ENCODE results near the gene LRRC45.
A peak's percentile ranks its signal among the peaks of the same experiment; 100 is the strongest.
"Not testable (repeated sequence)": the region's sequence is repeated elsewhere in the genome, so short reads cannot be mapped to it uniquely, and the experiment has no call there.

The LRRC45 gene

DNA sequence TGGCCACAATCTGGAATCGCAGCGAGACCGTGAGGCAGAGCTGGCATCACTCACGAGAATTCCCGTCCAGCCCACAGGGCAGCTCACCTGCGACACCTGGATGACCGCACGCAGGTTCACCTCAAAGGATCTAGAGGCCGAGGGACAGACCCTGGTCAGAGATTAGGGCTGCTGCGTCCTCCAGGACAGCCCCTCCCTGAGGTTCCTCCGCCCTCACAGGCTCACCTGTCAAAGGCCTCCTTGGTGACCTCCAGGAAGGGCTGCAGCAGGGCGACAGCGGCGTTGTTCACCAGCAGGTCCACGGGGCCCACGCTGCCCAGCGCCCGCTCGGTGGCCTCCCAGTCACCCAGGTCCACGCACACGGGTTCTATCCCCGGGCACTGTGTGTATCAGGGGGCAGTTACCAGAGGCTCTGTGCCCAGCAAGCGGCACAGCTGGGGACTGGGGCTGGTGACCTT, 13.6 kb downstream of the LRRC45 start:
- DNase-seq: no peak

DNA sequence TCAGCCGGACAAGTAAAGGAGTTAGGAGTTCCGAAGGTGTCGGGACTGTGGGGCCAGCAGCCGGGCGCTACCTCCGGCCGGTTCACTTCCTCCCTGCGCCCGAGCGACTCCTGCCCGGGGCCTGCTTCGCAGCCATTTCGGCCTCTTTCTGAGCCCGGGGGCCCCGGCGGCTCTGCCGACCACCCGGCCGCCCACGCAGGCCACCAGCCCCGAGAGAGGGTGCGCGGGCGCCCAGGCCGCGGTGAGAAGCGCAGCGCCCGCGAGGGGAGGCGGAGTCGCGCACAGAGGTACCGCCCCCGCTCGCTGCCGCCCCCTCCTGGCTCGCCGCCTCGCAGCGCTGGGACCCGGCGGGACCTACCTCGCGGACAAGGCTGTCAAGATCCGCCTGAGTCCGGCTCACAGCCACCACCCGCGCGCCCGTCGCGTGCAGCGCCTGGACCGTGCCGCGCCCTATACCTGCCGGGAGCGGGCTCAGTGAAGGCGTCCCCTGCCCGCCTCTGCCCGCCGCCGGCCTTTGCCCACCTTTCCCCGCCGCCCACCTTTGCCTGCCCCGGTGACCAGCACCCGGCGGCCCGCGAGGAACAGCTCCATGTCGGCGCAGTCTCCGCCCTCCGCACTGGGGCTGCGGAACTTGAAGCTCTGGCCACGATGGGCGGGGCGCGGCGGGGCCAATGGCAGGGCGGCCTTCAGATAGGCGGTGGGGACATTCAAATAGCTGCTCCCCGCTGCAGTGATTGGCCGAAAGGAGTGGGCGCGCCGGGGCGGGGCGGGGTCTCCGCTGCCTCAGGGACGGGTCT, 14.2 kb downstream of the LRRC45 start, which contains the start of gene DCXR:
TSS of gene DCXR (minus strand) at position 606 of the 797 bp plus-strand sequence. CDS start at position 591, 15 bp downstream.
- DNase-seq: peak; percentile 90

DNA sequence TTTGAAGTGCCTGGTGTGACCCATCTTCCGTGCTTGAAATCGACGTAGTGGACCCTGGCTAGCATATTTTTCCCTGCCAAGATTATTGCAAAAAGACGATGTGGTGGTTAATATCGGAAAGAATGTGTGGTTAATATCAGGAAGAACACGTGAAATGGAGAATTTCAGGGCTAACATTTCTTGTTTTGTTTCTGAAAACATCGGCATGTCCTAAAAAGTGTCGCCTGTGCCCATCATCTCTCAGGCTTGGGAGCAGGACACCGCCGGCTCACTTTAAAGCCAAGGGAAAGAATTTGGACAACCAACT, 14.7 kb downstream of the LRRC45 start:
- DNase-seq: no peak

DNA sequence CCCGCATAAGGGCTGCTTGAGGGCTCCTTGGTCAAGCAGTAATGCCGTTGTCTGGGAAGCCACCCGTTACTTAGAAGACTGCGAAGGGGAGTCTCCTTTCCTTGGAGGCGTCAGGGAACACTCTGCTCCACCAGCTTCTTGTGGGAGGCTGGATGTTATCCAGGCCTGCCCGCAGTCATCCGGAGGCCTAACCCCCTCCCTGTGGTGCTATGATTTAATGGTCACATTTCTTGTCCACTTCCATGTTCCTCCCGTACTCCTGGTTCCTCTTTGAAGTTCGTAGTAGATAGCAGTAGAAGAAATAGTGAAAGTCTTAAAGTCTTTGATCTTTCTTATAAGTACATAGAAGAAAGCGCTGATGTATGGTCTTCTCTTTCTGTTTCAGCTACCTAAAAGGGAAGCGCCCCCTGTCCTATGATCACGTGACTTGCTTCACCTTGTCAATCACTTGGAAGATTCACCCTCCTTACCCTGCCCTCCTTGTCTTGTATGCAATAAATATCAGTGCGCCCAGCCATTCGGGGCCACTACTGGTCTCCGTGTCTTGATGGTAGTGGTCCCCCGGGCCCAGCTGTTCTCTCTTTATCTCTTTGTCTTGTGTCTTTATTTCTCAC, 15.8 kb downstream of the LRRC45 start:
- not testable (repeated sequence) for DNase-seq

DNA sequence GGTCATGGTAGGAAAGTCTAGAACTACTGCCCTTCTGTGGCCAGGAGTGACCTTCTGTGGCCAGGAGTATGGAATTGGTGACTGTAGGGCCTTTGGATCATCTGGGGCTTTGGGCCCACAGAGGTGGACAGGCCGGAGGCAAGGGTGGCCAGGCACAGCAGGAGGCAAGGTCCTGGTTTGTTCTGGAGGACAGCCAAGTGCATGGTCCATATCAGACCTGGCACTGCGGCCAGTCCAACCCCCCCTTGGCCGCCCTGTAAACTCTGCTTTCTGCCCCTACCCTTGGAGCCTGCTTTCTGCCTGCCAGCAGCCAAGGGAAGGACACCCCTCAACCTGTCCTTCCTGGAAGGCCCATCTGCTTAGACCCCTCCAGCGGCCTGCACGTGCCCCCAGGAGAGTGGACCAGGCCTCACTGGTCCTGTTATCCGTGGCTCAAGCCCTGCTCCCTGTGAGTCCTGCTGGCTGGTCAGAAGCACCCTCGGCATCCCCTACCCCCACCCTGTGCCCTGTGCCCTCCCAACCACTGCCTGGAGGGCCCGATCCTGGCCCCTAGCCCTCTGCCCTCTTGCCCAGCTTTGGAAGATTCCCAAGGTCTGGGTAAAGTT, 16.7 kb downstream of the LRRC45 start:
- no peak for DNase-seq

DNA sequence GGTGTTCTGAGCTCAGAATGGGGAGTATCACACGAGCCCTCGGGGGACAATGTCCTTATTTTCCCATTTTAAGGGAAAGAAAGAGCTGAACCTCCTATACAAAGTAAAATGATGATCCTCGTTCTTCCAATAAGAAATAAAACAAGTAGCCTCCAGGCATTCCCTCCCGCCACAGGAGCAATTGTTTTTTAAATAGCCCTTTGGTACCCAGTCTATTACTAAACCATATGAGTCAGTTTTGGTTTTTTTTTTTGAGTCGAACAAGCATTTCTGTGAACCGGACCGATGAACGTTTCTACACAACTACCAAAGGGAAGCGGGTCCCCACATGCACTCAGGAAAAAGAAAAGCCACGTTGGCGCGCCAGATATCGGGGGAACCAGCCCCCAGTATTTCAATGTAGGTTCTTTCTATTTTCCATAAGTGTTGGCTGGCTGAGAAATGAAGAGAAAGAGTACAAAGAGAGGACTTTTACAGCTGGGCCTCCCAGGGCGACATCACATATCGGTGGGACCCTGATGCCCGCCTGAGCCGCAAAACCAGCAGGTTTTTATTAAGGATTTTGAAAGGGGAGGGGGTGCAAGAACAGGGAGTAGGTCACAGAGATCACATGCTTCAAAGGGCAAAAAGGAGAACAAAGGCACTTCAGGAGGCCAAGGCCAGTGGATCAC, 18.2 kb downstream of the LRRC45 start:
- DNase-seq: no peak

DNA sequence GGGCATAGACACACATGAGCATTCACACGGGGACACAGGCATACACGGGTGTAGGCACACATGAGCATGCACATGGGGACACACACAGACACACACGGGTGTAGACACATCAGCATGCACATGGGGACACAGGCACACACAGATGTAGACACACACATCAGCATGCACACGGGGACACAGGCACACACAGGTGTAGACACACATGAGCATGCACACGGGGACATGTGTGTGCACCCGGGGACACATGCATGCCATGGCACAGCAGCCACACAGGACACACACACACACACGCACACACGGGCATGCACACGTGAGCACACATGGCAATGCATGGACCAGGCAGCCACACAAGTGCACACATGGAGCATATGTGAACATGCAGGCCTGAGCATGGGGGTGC, 19.5 kb downstream of the LRRC45 start:
- no peak for DNase-seq

DNA sequence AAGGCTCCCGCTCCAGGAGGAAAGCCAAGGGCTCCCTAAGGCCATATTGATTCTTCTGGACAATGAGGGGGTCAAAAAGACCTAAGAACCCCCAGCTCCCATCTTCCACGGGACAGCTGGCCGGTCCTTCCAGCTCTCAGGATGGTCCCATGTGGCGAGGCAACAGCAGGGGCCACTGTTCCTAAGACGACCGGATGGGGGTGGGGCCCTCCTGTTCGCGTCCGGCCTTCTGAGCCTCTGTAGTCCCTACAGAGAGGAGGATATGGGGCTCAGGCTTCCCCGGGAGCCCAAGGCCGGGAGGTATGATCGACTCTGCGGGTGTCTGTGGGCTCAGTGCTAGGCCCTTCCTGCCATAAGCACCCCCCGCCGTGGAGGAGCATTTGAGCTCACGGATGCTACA, 20.4 kb downstream of the LRRC45 start:
- no peak for DNase-seq

DNA sequence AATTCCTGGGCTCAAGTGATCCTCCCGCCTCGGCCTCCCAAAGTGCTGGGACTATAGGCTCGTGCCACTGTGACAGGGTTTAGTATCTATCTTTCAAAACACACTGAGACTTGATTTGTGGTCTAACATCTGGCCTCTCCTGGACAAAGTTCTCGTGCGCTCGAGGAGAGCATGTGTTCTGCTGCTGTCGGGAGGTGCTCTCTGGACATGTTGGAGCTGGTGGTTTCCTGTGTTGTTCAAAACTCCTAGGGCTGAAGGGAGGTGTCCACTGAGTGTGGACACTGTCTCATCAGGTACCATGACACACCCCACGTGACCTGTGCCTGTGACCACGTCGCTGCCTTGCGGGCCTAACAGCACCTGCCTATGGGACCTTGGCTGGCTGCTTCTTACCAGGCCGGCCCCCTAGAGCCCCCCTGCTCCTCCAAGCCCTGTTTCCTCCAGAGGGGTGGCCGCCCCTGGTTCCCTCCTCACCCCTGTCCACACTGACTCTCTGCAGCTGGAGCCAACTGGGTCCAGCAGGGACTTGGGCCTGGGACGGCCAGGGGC, 22.9 kb downstream of the LRRC45 start:
- DNase-seq: no peak

DNA sequence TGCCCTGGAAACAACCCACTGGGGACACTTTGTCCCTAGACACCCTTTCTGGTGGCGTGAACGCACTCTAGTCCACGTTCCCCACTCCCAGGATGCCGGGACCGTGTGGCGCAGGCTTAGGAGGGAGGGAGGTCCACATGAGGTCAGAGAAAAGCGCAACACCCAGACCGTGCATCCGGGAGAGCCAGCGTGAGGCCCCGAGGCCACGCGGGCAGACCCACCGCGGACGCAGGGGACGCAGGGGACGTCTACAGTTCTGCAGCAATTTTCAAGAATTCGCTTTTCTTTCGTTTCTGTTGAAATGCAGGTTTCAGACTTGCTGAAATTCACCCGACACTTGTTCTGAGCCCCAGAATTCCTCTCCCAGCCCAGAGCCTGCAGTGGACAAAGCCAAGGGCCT, 23.8 kb downstream of the LRRC45 start:
- no peak for DNase-seq

DNA sequence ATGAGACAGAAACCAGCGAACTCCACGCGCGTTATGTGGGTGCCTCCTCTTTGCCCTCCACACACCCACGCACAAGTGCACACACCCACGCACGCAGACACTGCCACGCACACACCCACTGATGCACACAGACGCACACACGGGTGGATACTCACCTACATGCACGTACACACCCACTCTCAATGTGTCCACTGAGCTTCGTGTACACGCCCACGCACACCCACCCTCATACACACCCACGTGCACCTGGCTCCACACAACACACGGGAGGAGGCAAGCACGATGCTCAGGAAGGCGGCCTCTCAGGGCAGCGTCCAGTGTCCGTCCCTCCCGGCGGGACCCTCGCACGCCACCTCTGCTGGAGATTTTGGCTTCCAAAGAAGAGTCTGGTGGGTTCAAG, 24.3 kb downstream of the LRRC45 start:
- no peak for DNase-seq

DNA sequence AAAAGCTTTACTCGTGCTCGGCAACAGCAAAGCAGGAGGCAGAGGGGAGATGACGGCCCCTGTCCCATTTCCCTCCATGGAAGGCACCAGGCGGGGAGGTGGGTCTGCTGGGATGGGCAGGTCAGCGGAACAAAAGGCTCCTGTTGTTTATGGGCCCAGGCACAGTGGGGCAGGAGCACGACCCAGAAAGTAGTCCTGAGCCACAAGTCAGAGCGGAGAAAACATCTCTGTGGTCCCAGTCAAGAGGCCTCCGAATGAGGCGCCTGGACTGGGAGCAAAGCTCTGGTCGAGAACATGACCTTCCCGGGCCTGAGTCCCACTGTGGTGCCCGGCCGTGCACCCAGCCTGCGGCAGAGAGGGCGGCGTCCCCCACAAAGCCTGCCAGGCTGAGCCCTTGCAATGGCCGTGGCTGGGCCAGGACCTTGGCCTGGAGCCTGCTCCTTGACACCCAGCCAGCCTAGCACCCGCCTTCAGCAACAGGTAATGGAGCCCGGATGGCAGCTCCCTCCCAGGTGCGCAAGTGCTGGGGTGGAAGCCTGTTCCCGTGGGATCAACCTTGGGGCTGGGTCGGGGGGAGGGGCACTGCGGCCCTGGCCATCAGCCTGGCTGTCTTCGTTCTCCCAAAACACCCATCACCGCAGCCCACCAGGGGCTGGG, 24.9 kb downstream of the LRRC45 start:
- no peak for DNase-seq

DNA sequence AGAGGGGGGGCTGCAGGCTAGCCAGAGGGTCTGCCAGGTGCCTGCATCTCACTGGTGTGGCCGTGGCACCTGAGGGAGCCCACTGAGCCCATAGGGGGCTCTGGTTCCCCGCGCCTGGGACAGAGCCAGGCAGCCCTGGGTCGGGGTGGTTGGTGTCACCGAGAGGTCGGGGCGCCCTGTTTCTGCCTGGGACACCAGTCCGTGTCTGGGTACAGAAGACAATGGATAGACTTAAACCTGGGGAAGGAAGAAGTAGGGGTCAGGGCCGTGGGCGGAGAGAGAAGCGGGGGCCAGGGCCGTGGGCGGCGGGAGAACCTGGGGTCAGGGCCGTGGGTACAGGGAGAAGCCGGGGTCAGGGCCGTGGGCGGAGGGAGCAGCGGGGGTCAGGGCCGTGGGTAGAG, 25.5 kb downstream of the LRRC45 start:
- DNase-seq: no peak

DNA sequence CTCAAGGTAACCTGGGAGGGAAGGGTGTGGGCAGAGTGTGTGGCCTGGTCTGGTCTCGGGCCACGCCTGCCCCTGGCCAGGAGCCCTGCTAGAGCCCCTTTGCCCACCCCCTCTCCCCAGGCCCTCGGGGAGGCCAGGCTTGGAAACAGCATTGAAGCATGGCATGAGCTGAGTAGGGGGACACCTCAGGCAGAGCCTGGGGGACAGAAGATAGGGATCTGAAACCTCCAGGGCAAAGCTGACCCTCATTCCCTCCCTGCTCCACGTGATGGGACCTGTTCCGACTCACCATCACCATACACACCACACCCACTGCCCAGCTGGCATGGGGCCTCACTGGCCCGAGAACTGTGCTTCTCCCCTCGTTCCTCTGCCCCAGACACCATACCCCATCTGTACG, 26.0 kb downstream of the LRRC45 start:
- no peak for DNase-seq

DNA sequence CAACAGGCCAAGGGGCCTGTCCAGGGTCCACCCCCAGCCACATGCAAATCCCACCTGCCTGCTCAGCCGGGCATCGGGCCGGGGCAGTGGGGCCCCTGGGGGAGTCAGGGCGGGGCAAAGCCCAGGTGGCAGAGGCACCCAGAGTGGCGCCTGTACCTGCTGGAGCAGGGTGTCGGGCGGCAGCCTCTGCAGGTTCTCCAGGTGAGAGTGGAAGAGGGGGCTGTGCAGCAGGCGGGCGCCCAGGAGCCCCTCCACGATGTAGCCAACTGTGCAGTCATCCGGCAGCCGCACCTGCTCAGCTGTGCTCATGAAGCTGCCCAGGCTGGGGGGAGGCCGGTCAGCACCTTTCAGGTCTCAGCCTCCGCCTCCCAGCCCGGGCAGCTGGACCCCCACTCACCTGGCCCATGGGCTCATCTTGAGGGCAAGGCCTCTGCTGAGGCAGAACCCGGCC, 26.4 kb downstream of the LRRC45 start:
- DNase-seq: no peak

DNA sequence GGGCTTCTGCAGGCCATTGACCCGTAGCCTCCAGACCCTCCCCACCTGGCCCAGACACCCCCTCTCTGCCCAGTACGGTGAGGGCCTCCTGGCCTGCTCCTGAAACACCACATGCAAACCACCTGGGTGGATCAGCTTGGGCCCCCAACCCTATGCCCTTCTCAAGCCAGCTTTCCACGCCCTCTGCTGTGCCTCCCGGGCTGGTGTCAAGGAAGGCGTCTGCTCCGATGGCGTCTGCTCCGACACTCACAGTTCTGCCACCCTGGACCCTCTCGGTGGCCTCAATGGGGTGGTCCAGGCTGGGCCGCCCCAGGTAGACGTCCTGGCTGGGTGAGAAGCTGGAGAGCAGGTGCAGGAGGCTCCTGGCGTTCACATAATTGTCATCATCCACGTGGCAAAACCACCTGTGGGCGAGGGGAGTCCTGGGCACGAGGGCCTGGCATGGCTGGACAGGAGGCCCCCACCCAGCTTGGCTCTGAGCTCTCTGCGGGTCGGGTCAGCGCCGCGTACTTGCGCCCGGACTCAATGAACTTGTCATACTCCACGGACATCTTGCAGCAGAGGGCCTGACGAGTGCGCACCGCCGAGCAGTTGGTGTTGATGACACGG, 27.2 kb downstream of the LRRC45 start:
- DNase-seq: no peak

DNA sequence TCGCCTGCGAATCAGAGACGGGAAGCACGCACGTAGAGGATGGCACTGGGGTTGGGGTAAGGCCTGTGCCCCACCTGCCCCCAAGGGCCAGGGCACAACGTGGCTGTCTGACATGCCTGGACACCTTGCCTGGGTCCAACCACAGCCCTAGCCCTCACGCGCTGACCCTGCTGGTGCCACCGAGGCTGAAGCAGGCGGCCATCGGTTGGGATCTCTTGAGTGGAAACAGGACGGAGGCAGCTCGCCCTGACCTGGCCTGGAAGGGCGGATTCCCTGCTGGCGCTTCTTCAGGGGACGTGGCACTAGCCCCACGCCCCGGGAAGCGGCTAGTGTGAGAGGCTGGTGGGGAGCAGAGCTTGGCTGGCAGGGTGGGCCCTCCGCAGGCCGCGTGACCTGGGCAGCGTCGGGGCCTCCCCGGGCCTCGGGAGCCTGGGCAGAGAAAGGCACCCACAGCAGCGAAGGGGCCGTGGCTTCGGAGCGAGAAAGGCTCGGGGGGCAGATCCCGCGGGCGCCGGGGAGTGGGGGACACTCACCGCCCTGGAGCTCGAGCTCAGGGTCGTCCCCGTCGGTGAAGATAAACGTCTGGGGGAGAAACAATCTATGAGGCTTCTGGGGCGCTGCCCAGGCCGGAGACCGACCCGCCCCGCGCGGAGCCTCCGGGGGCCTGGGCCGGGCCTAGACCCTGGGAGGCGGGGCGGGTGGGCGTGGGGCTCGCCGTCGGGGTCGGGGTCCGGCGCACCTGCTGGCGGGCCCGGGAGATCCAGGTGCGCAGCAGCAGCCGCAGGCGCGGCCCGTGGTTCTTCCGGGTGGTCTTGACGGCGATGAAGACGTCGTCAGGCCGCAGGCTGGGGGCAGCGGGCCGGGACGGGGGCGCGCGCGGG, 27.9 kb downstream of the LRRC45 start:
- DNase-seq: no peak

DNA sequence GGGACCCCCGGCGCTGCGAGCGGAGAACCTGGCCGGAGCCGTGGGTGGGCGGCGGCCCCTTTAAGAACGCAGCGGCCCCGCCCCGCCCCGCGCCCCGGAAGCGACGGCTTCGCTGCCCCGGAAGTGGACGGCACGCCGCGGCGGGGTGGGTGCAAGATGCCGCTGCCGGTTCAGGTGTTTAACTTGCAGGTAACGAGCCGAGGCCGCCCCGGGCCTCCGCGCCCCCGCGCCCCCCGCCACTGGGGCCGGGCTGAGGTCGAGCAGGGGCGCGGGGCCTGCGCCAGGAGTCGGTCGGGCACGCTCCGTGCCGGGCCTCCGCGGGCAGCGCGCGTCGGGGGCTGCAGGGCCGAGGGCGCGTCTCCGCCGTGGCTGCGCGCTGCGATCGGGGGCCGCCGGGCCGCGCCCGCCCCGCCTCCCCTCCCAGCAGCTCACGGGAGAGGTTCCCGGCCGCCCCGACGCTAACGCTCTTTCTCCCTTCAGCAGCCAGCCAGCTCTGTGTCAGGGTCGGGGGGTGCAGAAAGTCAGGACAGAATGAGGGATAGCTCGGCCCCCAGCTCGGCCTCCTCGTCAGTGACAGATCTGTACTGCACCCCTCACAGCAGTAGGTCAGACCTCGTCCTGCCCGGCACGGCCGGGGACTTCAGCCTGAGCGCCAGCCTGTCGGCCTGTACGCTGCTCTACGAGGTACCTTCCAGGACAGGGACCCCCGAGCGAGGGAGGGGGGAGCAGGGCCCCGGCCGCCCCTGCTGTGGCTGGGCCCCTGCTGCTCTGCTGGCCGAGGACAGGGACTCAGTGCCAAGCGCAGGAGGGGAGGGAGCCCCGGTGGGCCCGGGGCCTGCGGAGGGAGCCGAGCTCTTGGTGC, 28.9 kb downstream of the LRRC45 start, which contains the start of the genes GPS1 and RFNG:
TSS of gene GPS1 (plus strand) at position 123 of the 862 bp plus-strand sequence. CDS start at position 157, 34 bp downstream.
TSS of gene RFNG (minus strand) at position 36 of the 862 bp plus-strand sequence. CDS start 45 bp downstream, outside the sequence.
- no peak for DNase-seq

DNA sequence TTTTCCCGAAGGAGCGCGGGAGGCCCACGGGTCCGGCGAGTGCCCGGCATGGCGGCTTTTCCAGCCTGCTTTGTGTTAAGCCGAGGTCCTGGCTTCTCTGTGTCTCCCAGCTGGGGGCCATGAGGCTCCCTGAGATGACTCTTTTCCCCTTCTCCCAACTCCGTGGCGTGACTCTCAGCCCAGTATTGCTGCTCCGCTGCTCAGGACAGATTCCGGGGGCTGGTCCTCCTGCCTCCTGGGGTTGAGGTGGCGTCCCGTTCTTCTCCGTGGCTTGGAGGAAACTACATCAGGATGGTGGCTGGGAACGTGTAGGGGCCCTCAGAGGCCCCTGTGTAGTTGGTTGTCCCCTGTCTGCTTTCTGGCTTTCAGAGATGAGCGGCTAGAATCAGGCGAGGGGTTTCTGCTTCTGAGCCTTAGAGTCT, 29.5 kb downstream of the LRRC45 start:
- no peak for DNase-seq

DNA sequence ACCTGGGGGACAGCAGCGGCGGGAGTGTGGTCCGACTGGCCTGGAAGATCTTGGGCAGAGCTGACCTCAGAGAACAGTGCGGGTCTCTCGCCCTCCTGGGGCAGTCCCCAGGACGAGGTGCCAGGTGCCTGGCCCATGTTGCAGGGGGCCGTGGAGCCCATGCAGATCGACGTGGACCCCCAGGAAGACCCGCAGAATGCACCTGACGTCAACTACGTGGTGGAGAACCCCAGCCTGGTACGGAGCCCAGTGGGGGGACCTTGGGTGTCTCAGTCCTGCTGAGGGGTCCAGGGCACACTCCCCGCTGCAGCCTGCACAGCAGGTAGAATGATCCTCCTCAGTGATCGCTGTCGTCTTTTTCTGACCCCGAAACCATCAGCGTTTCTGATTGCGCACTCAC, 30.0 kb downstream of the LRRC45 start:
- no peak for DNase-seq
